Left renal cortex interstitium (tissue), 4 donors: ENCODE data around the gene SEC61B. TPM values are rescaled to one million over a fixed set of nuclear protein-coding genes. Genes with fewer than 3 reads are reported as not detected.
A peak's percentile ranks its signal among the peaks of the same experiment; 100 is the strongest.

Experiments used
- DNase-seq, 4 donors: peaks; one replicate each; pipeline ENCODE4 v3.0.0-alpha.2; 2013; ENCODE audit warnings: low read depth in 4 of 4, low spot score in 2 of 4, missing footprints in 1 of 4
- polyA plus RNA-seq, 4 donors: library from polyadenylated mRNA; unstranded; fragments of 120-200 nt; gene quantifications; one replicate each; pipeline ENCODE4 v1.2.1, GENCODE V29; 2013; ENCODE audit not compliant: insufficient read length in 4 of 4

SEC61B gene
- 100 to 1,000 TPM; 136 to 194 (median 154) TPM for polyA plus RNA-seq

DNA sequence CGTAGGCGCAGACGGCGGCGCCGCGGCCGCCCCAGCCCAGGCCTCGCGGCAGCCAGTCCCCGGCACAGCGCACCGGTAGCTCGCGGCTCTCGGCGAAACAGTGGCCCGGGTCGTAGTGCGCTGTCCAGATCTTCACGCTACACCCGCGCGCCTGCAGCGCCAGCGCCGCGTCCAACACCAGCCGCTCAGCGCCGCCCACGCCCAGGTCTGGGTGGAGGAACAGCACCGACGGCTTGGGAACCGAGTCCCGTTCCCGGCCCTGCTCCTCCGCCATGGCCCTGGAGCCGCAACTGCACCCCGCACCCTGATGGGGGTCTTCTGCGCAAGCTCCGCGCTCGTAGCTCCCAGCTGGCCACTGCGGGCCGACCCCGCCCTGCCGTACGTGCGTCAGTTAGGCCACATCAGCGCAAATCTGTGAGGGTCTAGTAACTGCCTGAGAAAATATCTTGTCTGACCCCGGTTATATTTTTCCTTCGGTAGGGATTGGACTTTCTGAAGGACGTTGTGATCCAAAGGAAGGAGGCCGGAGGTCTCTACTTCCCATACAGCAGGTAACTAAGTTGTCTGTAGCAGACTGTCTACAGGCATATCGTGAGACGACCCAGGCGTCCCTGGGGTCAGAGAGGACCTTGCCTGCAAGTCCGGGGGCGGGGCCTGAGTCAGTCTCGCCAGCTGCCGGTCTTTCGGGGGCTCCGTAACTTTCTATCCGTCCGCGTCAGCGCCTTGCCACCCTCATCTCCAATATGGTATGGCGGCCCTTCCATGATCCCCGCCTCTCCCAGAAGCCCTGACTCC is at the start of gene SEC61B, which contains the start of gene ALG2:
Gene SEC61B, plus strand, starts transcription at position 662 of the 795 bp plus-strand sequence. Its CDS starts 82 bp downstream, at position 744.
Gene ALG2, minus strand, starts transcription at position 322 of the 795 bp plus-strand sequence. Its CDS starts 48 bp downstream, at position 274.
- peak; percentile 91 to 98 (median 94) for DNase-seq

GRCh38 chr9:99173570-99174504 is 48.2 kb upstream of the SEC61B start:
- no peak for DNase-seq

GRCh38 chr9:99176527-99177013 is 45.5 kb upstream of the SEC61B start:
- DNase-seq: no peak

DNA sequence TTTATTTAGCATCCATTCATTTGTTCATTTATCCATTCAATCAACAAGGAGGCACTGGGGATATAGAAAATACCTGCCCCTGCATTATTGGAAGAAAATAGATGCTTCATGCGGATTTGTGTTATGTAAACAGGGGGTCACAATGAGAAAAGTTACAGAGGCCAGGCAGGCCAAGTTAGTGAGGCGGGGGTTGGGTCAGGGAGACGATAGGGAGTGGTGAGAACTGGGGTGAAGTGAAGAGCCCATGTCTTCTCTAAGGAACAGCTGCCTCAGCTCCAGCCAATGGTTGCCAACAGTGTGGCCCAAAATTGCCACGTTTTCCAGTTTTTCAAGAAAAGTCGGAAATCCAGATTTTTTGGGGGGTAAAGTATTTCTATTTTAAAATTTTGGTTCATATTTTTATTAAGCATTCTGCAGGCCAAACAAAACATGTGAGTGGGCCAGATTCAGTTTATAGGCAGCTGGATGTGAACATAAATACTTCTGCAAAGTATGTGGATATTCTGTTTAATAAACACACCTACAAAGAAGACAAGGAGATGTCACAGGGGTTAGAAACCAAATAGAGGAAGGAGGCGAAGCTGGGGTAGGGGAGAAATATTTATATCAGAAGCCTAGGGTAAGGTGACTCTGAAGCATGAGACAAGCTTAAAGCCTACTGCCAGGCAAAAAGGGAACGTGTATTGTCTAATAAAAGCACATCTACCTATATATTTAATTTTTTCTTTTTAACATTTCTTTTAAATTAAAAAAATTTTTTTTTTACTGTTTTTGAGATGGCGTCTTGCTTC is 44.3 kb upstream of the SEC61B start:
- no peak for DNase-seq

DNA sequence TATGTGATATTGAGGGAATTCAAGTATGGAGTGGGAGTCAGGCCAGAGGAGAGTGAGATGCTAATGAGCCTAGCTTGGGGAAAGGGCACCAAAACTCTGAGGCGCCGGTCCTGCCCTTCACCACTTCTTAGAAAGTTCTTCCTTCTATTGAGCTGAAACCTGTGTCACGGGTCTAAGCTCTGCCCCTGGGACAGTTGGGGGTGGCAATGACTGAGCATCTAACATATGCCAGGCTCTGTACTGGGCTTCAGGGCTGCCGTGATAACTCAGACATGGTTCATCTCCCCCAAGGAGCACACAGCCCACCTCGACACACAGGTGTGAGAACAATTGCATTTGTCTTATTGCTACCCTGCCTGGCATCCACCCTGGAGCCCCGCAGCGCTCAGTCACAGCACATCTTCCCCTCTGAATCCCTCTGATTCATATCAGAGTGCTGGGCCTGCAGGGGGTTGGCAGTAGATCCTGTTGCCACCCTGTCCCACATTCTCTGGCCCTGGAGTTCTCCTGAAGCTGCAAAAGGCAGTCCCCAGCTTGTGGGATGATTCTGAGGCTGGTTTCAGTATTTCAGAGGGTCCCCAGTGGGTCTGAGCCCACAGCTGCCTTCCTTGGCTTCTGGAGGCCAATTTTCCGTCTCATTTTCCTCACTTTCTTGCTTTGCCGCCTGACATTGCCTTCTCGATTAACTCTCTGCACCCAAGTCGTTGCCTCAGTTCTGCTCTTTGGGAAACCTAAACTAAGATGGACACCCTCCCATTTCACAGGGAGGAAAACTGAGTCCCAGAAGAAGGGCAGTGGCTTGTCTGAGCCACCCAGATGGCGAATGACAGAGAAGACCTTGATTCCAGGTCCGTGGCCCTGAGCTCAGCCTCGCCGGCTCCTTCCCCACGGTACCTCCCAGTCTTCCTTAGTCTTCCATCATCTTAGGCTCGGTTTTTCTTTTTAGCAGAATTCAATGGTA is 42.9 kb upstream of the SEC61B start:
- DNase-seq: no peak

- no peak for DNase-seq
These were observed 41.9 kb upstream of the SEC61B start for GRCh38 chr9:99180199-99180598.

GRCh38 chr9:99180662-99181061 is 41.4 kb upstream of the SEC61B start:
- no peak for DNase-seq

DNA sequence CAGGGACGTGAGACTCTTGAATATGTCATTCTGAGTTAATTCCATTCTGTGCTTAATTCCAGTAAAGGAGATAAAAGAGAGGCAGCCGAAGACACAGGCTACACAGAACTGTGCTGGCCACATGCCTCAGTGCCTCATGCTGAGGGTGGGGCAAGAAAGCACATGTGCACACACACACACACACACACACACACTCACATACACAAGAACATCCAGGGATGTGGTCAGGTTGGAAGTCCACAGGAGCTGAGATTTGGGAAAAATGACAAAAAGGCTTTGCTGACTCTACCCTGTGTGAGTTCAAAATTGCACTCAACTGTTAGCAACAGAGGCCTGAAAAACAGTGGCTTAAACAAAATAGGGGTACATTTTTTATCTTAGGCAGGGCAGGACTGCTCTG is 40.9 kb upstream of the SEC61B start:
- DNase-seq: no peak

DNA sequence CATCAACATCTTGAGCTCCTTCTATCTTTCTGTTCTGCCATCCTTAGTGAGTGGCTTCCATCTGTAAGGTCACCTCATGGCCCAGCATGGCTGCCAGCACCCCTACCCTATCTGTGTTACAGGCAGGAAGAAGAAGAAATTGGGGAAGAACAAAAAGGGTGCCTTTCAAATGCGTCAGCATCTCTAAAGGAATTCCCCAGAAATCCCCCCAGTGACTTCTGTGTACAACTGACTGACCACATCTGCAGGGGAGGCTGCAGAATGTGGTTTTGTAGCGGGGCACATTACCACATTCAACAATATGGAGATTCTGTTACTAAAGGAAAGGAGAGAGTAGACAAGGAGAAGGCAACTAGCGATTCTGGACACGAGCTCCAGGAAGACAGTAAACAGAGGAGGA is 40.5 kb upstream of the SEC61B start:
- DNase-seq: no peak

DNA sequence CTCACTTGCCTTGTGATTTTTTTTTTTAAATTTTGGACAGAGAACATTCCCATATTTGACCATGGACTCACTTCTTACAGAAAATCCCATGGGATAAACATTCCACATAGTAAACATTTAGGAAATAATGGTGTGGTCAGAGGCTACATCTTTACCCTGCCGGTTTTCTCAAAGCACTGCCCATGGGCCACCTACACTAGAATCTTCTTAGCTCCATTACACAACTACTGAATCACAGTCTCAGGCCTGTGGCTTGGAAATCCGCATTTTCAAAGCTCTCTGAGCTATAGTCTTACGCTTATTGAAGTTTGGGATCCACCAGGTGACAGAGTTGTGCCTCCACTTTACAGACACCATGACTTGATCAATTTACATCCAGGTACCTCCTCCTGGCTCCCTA is 39.7 kb upstream of the SEC61B start:
- DNase-seq: no peak

DNA sequence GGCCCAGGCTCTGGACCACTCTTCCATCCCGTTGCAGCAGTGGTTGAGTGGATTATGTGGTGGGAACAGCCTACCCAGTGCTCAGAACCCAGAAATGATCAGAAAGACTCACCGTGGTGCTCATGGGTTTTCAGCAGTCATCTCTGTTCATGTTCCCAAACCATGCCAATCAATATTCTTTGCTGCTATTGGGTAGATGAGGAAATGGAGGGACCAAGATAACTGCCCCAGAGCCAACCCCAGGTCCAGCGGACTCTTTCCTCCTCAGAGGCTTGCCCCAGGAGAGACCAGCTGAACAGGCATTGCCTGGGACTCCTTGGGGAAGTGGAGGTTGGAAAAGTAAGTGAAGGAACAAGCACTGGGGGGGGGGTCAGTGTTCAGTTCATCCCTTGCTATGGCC is 38.5 kb upstream of the SEC61B start:
- DNase-seq: no peak

DNA sequence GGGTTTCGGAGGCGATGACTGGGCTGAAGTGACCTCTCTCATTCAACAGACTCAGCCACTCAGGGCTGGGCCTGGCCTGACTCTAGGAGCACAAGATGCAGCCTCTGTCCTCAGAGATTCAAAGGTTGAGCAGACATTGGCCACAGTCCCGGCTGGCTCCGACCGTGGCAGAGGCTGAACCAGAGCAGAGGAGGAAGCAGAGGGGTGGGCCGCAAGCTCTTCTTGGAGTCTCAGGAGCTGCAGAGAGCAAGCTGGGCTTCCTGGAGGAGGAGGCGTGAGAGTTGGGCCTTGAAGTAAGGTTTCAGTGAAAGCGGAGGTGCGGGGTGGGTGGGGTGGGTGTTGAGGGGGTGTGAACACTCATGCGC is 38.0 kb upstream of the SEC61B start:
- DNase-seq: no peak

DNA sequence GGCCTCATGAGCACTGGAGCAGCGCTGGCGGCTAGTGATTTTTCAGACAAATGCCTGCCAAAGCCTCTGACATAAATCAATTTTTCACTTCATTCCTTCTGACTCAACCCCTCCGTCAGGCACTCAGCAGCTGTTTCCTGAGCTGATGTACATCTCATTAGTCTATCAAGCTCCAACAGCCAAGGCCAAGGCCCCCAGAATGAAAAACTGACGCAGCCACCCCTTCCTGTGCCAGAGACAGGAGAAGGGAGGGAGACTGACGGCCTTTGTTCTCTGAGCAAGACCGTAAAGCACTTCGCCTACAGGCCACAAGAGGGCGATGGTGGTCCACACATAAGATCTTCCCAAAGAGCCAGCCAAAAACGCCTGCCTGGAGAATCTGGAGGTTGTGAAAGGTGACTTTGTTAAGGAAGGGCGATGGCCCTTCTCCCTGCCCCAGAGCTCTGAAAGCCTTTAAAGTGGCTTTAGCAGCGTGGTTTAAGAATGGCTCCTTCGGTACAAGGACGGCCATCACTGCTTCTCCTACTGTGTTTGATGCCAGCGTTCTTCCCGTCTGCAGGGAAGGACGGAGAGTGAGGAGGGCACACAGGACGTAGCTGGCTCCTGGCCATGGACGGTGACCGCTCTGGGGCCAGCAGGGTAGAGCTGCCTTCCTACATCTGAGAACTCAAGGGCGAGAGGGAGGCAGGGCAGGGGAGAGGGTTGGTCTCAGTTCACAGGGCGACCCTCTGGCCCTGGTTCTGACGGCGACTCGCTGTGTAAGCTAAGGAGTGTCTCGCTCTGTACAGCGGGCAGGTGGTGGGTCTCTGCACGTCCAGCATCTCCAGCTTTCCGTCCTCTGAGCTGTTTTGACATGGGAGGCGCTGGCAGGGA is 37.4 kb upstream of the SEC61B start:
- peak; percentile 78 to 90 (median 82) for DNase-seq

DNA sequence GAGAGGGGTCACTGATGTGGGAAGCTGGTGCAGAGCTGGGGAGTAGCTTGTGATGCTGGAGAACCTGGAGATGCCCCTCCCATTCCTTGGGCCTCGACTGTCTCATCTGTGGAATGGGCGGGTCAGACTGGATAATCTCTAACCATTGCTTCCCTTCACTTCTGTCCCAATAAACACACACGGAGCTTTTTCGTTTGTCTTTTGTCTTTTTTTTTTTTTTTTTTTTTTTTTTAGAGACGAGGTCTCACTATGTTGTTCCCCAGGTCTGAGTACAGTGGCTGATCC is 36.8 kb upstream of the SEC61B start:
- no peak for DNase-seq

GRCh38 chr9:99185934-99186333 is 36.1 kb upstream of the SEC61B start:
- DNase-seq: no peak

DNA sequence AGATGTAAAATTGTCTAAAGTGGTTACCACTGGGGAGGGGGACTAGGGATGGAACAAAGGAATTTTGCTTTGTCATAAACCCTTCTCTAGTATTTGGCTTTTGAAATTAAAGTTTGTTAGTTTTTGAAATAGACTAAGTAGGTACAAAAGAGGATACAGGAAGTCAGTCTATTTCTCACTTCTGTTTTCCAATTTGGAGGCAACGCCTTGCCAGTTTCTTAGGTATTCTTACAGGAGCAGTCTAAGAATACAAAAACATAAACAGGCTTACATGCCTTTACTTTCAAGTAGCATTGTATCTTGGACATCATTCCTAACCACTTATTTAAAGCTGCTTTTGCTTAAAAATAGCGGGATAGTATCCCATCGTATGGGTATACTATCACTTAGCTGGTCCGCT is 34.8 kb upstream of the SEC61B start:
- DNase-seq: no peak

DNA sequence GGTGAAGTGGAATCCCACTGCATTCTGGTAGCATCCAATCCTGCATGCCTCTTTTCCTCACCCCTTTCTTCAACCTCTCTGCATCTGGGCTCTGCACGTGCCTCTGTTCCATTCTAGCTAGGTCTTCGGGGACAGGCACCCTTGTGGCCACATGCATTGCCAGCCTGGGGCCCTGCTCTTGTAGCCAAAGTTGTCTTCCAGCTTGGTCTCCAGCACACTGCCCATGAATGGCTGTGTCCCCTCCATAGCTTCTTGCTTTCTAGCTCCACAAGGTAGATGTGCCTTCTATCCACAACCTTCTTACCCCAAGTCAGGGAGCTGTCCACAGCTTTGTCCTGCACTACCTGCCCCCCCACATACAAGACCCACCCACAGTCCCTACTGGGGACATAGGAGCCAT is 32.9 kb upstream of the SEC61B start:
- DNase-seq: no peak

GRCh38 chr9:99189887-99190596 is 32.0 kb upstream of the SEC61B start:
- DNase-seq: no peak
